GM12874 (cell line): ENCODE results near the gene NFIA.

Source experiments
- CTCF ChIP-seq: IDR thresholded peaks from 2 replicates; pipeline ENCODE4 v1.5.1; 2011; ENCODE audit warnings: low read depth, mild to moderate bottlenecking, control low read depth, low read length, moderate library complexity; ENCODE audit not compliant: insufficient read depth

The NFIA gene

GRCh38 chr1:61449410-61449809 lies 367.0 kb downstream of the NFIA start:
- no peak for TF ChIP-seq CTCF

- no peak for TF ChIP-seq CTCF
These were observed 368.1 kb downstream of the NFIA start for GRCh38 chr1:61450454-61450853.

DNA sequence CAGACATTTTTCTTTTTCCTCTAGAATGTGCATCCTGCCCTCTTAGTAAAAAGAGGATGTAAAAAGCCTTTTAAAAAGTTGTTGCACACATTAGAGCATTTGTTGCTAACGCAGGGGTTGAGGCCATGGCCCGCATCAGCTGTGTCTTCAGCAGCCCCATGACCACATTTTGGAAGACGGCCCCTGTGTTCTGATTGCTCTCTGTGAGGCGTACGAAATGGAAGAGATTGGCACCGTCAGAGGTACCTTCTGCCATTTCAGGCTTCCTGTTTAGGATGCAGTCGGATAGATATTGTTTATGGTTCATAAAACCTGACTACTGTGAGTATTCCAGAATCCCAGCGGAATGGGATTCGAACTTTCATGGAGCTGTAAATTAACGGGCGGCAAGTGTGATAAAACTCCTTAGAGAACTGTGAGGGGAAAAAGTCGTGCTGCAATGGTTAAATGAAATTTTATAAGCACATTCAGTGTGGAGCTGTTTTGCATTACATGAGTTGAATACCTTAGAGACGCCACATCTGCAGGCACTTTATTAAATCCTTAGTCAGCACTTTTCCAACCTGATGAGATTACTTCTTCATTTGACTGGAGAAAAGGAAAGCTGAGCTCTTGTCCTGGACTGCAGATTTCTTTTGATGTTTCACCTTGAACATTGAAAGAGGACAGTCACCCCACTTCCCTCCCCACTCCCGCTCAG lies 368.7 kb downstream of the NFIA start:
- TF ChIP-seq CTCF: no peak

DNA sequence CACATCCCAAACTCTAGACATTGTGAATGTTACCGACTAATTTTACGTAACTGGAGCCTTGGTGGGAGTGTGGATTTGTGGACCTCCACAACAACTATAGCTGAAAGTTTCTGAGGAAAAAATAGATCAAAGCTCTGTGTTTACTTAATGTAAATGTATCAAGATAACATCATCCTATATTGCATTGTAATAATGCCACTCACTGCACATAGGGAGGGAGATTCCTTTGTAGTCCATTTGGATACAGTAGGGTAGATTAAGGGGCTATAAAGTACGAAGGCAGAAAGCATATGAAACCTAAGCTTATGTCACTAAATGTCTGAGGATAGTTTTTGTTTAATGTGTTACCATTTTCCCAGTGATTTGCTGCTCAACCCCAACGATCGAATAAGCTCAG lies 369.2 kb downstream of the NFIA start:
- no peak for TF ChIP-seq CTCF

- TF ChIP-seq CTCF: no peak
These were observed 370.0 kb downstream of the NFIA start for GRCh38 chr1:61452176-61453035.

DNA sequence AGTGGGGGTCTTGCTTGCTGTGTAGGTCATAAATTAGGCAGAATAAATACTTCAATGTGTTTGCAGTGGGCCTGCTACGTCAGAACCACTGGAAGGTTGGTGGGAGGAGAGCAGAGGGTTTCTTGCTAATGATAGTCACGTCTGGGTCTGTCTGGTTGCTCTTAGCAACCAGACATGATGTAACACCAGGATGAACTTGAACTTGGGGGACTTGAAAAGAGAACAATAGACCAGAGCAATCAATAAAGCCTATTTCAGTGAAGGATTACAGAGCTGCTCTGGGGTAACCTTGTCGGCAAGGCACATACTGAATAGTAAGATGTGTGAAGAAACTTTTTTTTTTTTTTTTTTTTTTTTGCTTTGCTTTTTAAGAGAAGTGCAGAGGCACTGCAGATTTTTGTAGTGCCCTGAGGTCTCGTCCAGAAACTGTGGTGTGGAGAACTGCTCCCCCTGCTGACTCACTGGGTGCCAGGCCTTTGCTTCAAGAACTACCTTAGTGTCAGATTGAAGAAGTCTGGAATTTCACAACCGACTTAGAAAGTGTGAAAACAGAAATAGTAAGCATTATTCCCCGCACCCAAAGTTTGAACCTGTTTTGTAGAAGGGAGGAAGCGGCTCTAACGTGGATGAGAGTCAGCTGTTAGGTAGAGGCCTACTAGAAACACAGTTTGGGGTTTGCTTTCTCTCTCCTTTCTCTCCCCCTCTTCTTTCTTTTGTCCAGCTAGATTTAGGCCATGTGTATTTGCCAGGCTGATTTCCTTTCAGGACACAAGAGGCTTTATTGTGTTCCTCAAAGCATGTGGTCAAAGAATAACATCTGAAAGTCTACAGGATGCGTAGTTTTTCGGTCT lies 371.0 kb downstream of the NFIA start:
- TF ChIP-seq CTCF: peak; percentile 73

DNA sequence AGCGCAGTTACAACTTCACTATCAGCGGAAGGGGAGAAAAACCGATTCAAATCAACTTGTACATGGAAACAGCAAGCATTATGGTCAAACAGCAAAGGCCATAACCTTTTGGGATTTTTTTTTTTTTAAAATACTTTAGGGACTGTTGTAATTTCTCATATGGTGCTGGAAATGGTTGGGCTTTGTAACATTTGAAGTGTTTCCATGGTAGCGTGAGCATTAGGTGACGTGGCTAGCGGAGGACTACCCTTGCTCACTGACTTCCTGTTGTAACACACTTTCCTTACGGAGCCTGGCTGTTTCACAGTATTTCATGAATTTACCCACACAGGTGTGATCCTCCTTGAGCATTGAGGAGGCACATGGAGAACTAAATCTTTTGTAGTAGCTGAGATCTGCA lies 373.0 kb downstream of the NFIA start:
- TF ChIP-seq CTCF: no peak
